Lower leg skin (tissue), 4 donors: Measurements from ENCODE around the gene KLHL24. TPM values are rescaled to one million over a fixed set of nuclear protein-coding genes. Genes with fewer than 3 reads are reported as not detected.
"Not testable (repeated sequence)": the region's sequence is repeated elsewhere in the genome, so short reads cannot be mapped to it uniquely, and the experiment has no call there.

ENCODE experiments used
- DNase-seq, 2 donors: peaks; one replicate each; pipeline ENCODE4 v3.0.0-alpha.2; 2019; ENCODE audit warnings: low spot score in 2 of 2
- H3K4me3 ChIP-seq: fragments of 200-600 bp; sonication (generic); 2 replicates; pipeline ENCODE4 v1.5.1; 2017; ENCODE audit warnings: mild to moderate bottlenecking, low read depth; ENCODE audit not compliant: poor library complexity, severe bottlenecking
- POLR2A ChIP-seq, 2 donors: fragments of 450-650 bp; IDR thresholded peaks; one replicate each; pipeline ENCODE4 v1.6.1; 2016 to 2017; ENCODE audit warnings: antibody characterized with exemption in 2 of 2, mild to moderate bottlenecking in 1 of 2, moderate library complexity in 1 of 2
- WGBS, 2 donors: methylation state at CpG; one replicate each; pipeline ENCODE4 v1.1.5; 2018; 5-methylcytosine and 5-hydroxymethylcytosine counted together
- intact Hi-C: fragments of 100-400 bp; cut with DNase I; formaldehyde crosslinking; loops from one replicate; pipeline ENCODE4 v1.15.0; 2023; ENCODE audit warnings: low total_unique reads
- total RNA-seq, 4 donors: library from RNA; depleted of rRNA; stranded (reverse); fragments of >200 nt; gene quantifications; one replicate each; pipeline ENCODE4 v1.1.0, GENCODE V29; 2016
- TF ChIP-seq, protein P1 (sequence below), 3 donors: fragments of 450-650 bp; IDR thresholded peaks; one replicate each; pipeline ENCODE4 v1.5.1; 2016; ENCODE audit warnings: antibody characterized with exemption in 3 of 3, mild to moderate bottlenecking in 3 of 3, moderate library complexity in 2 of 3

Gene KLHL24
- total RNA-seq, 4 donors from 2014 or later = 58.7 to 132 (median 103) TPM

DNA sequence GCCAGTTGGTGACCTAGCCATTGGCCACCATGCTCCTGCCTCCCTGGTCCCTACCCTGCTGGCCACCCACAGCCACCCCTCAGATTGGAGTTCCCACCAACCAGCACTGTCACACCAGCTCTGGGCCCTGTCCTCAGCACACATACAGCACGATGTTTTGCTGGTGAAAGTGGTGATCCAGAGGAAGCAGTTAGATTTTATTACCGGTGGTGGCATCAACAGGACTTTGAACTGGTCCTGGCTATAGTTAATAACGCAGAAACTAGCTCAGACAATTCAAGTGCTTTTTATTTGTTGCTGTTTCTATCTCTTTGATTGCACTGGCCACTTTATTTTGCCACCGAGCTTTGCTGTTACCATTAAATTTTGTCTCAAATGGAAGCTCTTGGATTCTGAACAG is 16.4 kb upstream of the KLHL24 start:
- no peak for DNase-seq
- intact Hi-C loops = no loop called here
- no peak overlapping the region for H3K4me3 ChIP-seq
- TF ChIP-seq, protein P1, sequence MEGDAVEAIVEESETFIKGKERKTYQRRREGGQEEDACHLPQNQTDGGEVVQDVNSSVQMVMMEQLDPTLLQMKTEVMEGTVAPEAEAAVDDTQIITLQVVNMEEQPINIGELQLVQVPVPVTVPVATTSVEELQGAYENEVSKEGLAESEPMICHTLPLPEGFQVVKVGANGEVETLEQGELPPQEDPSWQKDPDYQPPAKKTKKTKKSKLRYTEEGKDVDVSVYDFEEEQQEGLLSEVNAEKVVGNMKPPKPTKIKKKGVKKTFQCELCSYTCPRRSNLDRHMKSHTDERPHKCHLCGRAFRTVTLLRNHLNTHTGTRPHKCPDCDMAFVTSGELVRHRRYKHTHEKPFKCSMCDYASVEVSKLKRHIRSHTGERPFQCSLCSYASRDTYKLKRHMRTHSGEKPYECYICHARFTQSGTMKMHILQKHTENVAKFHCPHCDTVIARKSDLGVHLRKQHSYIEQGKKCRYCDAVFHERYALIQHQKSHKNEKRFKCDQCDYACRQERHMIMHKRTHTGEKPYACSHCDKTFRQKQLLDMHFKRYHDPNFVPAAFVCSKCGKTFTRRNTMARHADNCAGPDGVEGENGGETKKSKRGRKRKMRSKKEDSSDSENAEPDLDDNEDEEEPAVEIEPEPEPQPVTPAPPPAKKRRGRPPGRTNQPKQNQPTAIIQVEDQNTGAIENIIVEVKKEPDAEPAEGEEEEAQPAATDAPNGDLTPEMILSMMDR (IDR thresholded peaks at IDR 0.05) = no peak
- no peak for TF ChIP-seq POLR2A (IDR thresholded peaks at IDR 0.05)
- WGBS, 2 donors = 90 to 95% methylated on average over 4 of the region's 4 CpGs

DNA sequence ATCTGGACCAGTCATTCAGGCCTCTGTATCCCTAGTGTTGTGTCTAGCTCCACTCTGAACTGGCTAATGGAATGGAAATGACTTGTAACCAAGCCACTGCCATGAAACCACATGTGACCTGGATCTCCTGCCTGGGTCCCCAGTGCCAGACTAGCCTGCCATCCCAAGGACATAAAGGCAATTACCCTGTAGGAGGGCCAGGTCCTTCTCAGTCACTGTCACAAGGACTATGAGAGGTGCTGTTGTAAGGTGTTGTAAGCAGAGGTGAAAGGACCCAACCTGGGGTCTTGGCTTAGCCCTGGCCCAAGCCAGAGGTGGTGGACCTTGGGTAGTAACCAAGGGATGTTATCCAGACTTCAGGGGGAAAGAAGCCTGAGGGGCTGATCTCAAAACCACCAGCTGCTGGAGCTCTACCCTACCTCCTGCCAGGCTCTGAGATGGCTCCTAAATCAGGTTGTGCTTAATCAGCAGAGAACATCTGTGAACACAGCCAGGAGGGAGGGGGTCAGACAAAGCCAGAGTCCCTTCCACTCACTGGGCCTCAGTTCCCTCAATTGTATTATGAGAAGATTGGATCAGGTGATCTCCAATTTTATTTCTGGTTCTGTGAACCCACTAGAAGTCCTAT is 15.7 kb upstream of the KLHL24 start:
- intact Hi-C loops = no loop called here
- TF ChIP-seq POLR2A (IDR thresholded peaks at IDR 0.05) = no peak
- TF ChIP-seq, protein P1 (IDR thresholded peaks at IDR 0.05) = no peak
- H3K4me3 ChIP-seq = no peak overlapping the region
- DNase-seq = no peak

DNA sequence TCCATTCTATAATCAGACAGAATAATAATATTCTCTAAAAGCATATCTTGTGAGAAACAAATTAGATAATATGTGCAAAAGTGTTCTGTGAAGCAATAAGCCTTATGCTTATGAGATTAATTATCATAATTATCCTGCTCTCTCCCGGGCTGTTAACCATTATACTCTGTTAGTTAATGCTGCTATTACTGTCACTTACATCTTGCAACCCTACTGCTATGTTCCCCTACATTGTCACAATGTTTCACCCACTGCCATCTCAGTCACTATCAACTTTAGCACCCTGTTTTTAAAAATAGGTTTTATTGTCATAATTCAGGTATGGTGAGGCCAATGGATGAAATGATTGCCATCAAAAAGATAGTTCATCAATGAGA is 15.2 kb upstream of the KLHL24 start:
- no peak for DNase-seq
- intact Hi-C loops = no loop called here
- H3K4me3 ChIP-seq = no peak overlapping the region
- WGBS, 2 donors = 66 to 75% methylated on average over 1 of the region's 1 CpG
- TF ChIP-seq POLR2A (IDR thresholded peaks at IDR 0.05) = no peak
- TF ChIP-seq, protein P1 (IDR thresholded peaks at IDR 0.05) = no peak

DNA sequence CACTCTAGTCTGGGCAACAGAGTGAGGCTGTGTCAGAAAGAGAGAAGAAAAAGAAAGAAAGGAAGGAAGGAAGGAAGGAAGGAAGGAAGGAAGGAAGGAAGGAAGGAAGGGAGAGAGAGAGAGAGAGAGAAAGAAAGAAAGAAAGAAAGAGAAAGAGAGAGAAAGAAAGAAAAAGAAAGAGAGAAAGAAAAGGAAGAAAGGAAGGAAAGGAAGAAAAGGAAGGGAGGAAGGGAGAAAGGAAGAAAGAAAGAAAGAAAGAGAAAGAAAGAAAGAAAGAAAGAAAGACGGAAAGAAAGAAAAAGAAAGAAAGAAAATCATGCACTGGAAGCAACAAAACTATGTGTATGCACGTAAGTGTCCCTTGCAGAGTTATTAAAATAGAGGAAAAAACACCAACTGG is 12.9 kb upstream of the KLHL24 start:
- 90 to 96% methylated on average over 2 of the region's 2 CpGs for WGBS, 2 donors
- H3K4me3 ChIP-seq, intact Hi-C loops, DNase-seq: not testable (repeated sequence)

DNA sequence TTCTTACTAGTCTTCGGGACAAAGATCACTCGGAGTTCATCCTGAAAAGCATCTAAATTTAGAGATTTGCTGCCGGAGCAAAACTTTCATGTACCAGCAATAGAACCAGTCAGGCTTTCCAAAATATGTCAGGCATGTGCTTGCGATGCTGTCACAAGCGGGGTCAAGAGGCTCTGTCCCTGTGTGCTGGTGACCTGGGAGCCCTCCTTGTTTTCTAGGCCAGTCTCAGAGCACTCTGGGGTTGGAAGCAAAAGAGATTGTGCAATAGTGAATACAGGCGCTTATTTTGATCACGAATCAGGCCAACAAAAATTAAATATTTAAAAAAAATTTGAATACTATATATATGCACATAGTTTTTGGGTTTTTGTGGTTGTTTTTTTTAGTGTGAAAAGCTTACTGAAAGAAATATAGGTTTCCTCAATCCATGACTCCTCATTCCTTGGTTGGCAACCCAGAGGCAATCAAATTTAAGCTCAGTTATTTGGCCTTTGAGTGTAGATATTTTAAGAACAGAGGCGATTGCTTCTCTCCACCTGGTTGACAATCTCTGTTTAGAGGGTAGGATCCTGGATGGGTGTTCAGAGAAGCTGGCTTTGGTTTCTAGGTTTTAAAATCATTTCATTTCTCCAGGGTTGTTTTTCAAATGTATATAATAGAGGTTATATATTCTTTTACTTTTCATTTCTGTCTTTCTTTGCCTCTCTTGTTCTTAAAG is 8.4 kb upstream of the KLHL24 start:
- no peak for DNase-seq
- intact Hi-C loops = no loop called here
- TF ChIP-seq, protein P1 (IDR thresholded peaks at IDR 0.05) = no peak
- no peak for TF ChIP-seq POLR2A (IDR thresholded peaks at IDR 0.05)
- 78 to 79% methylated on average over 8 of the region's 8 CpGs for WGBS, 2 donors
- H3K4me3 ChIP-seq = no peak overlapping the region

DNA sequence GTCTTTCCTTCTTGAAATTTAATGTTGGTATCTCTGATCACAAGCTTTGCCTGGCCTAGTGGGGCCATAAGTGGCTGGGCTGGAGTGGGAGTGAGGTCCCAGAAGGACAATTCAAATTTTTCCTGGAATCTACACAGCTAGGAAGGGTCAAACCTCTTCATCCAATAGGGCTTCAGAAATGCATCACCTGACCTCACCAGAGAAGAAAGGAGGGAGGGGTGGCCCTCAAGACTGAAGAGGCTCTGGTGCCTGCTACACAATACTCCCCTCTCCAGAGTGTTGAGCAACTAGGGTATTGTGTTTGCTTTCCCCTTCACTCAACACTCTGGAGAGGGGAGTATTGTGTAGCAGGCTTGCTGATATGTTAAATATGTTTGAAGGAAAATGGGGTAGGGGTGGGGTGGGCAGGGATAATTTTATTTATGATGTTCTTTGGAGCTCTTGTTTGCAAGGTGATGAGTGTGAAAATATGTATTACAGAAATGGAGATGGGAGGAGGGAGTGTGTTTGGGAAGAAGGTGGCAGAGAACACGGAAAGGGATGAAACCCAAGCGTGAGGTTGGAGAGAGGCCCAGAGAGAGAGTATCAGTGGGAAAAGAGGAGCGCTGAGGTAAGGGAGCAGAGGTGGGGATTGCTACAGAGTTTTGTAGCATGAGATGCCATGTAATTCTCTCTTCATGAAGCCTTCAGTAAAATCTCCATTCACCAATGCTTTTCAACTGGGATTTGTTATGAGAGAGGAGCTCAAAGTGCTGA is 5.7 kb upstream of the KLHL24 start:
- H3K4me3 ChIP-seq = no peak overlapping the region
- no peak for DNase-seq
- intact Hi-C loops = no loop called here
- no peak for TF ChIP-seq POLR2A (IDR thresholded peaks at IDR 0.05)
- WGBS, 2 donors = 76 to 96% methylated on average over 3 of the region's 3 CpGs
